Cerebellar cortex (tissue), 1 donor: ENCODE data around the gene CDK4.
"Not testable (repeated sequence)": the region's sequence is repeated elsewhere in the genome, so short reads cannot be mapped to it uniquely, and the experiment has no call there.

ENCODE experiments used
- DNase-seq: peaks from one replicate; pipeline ENCODE4 v3.0.0-alpha.2; 2015; ENCODE audit warnings: low spot score

The CDK4 gene

DNA sequence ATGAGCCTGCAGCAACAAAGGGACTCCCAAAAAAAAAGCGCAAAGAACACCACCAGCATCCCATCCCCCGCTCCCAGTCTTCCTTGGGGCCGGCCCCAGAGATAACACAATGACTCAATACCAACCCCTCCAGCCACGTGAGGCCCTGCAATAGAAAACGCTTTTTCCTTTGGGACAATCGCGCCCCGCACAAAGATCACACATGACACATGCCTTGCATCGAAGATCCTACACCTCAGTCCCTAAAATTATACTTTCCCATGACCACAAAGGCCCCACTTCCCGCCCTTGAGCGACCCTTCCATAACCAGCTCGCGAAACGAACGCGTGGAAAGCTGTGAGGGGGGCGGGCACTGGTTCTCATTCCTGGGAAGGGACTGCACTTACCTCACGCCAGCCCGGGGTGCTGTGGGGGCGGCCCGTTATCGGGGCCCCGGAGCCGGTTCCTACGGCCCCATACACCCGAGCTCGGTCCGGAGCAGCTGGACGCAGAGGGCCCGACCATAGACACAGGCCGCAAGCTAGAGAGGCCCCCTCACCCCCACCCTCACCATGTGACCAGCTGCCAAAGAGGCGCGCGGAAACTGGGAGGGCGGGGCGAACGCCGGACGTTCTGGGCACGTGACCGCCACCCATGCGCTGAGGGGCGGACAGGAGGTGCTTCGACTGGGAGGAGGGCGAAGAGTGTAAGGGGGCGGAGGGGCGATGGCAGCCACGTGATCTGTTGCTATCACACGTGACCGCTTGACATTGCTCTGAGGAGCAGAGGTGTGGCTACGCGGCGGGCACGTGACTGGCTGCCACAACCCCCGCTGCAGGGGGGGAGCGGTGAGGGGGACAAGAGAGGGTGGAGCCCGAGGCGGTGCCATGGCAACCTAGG is at the start of gene CDK4:
CDK4 (minus strand) TSS at position 523 of the 880 bp plus-strand sequence. CDS start 593 bp downstream, outside the sequence.
- DNase-seq, result peak; percentile 100

DNA sequence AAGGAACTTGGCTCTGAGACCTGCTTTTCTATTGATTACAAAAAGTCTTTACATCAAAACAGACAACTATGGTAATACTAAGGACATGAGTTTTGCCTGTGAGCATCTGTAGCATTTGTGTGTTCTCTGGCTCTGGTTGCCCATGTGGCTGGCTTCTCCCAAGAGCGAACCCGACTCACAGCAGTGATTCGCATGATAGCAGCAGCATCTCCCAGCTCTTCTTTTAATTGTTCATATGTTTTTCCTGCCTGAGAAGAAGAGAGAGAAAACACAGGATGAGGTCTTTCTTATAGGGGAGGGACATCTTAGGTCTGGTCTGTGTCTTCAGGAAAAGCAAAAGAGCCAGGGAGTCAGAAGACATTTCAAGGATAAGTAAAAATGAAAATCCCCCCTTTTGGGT is 48.9 kb upstream of the CDK4 start:
- DNase-seq, result no peak

GRCh38 chr12:57797933-57798332 is 45.8 kb upstream of the CDK4 start:
- no peak for DNase-seq

GRCh38 chr12:57796996-57797395 is 44.9 kb upstream of the CDK4 start:
- no peak for DNase-seq

GRCh38 chr12:57795354-57795753 is 43.2 kb upstream of the CDK4 start:
- no peak for DNase-seq

DNA sequence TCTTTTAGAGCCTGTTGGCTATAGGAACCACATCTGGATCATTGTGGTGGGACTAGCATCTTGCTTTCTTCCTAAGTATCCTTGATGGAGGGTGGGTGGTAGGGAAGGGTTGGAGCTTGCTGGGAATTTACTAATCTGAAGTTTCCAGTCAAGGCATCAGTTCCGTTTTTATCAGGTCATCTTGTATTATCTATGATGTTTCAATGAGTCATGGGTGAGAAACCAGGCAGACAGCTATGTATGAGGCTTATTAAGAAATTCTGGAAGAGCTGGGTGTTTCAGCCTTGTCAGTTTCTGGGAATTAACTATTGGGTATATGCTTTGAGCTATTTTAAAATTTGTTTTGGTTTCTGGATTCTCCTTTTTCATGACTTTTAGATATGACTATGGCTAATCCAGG is 41.8 kb upstream of the CDK4 start:
- no peak for DNase-seq

GRCh38 chr12:57783861-57784260 is 31.8 kb upstream of the CDK4 start:
- DNase-seq, result no peak

GRCh38 chr12:57783466-57783801 is 31.3 kb upstream of the CDK4 start:
- DNase-seq, result no peak

- peak; percentile 94 for DNase-seq
These were observed 30.7 kb upstream of the CDK4 start, which contains the start of gene TSFM for GRCh38 chr12:57782608-57783465. Gene TSFM, plus strand, starts transcription at chr12:57782787. Its CDS starts 15 bp downstream, at chr12:57782802.

DNA sequence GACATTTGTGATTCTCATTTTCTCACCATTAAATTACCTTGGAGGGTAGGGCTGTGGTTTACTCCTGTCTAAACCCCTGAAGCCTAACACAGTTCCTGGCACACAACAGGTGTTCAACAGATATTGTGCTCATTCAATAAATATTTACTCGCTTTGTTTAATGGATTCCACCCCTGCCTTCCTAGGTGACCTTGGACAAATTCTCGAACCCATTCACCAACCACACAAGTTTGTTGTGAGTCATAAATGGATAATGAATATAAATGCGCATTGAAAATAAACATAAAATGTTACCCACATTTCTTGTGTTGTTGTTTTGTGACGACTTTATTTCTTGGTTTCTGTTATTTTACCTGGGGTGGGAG is 30.1 kb upstream of the CDK4 start:
- DNase-seq, result no peak

- DNase-seq, result no peak
These were observed 29.7 kb upstream of the CDK4 start for GRCh38 chr12:57781801-57782200.

GRCh38 chr12:57781244-57781643 is 29.1 kb upstream of the CDK4 start:
- no peak for DNase-seq

GRCh38 chr12:57780284-57780897 is 28.3 kb upstream of the CDK4 start:
- DNase-seq, result no peak

GRCh38 chr12:57779736-57780135 is 27.6 kb upstream of the CDK4 start:
- DNase-seq, result no peak

DNA sequence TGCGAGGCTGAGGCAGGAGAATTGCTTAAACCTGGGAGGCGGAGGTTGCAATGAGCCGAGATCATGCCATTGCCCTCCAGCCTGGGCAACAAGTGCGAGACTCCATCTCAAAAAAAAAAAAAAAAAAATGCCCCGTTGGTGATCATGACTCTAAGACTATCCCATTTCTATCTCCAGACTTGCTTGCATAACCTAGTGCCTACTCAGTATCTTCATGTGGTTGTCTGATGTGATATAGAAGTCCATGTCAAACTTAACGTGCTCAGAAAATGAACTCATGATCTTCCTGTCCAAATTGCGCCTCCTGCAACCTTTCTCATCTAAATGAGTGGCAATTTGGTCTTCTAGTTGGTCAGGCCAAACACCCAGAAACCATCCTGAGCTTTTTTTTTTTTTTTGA is 25.8 kb upstream of the CDK4 start:
- no peak for DNase-seq

DNA sequence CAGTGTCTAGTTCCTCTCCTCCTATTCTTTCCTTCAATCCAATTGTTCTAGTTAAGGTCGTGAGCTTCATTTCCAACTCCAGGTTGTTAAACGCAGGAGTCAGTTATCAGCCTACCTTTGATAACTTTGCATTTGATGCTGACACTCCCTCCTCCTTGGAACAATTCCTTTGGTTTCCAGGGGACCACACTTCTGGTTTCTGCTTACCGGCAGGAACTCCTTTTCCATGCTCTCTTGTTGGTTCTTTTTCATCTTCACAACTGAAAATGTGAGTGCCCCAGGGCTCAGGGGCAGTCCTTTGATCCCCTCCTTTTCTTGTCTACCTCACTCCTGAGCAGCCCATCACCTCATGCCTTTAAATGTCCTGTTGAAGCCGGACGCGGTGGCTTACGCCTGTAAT is 25.3 kb upstream of the CDK4 start:
- DNase-seq, result no peak

- DNase-seq, result no peak
These were observed 24.1 kb upstream of the CDK4 start for GRCh38 chr12:57776247-57776587.

GRCh38 chr12:57775563-57776246 is 23.6 kb upstream of the CDK4 start:
- DNase-seq, result no peak

DNA sequence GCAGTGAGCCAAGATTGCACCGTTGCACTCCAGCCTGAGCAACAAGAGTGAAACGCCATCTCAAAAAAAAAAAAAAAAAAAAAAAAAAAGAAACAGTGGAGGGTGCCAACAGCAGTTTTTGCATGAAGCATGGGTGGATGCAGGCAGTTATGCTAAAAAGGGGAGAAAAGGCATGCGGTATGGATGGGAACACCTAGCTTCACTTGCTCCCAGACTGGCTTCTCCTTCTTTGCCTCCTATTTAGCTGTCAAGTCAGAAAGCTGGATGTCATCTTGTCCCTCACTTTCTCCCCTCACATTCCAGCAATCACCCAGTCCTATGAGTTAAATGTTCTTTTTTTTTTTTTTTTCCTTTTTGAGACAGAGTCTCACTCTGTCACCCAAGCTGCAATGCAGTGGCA is 22.9 kb upstream of the CDK4 start:
- DNase-seq, result no peak

- DNase-seq, result not testable (repeated sequence)
These were observed 22.5 kb upstream of the CDK4 start for GRCh38 chr12:57774634-57775033.

DNA sequence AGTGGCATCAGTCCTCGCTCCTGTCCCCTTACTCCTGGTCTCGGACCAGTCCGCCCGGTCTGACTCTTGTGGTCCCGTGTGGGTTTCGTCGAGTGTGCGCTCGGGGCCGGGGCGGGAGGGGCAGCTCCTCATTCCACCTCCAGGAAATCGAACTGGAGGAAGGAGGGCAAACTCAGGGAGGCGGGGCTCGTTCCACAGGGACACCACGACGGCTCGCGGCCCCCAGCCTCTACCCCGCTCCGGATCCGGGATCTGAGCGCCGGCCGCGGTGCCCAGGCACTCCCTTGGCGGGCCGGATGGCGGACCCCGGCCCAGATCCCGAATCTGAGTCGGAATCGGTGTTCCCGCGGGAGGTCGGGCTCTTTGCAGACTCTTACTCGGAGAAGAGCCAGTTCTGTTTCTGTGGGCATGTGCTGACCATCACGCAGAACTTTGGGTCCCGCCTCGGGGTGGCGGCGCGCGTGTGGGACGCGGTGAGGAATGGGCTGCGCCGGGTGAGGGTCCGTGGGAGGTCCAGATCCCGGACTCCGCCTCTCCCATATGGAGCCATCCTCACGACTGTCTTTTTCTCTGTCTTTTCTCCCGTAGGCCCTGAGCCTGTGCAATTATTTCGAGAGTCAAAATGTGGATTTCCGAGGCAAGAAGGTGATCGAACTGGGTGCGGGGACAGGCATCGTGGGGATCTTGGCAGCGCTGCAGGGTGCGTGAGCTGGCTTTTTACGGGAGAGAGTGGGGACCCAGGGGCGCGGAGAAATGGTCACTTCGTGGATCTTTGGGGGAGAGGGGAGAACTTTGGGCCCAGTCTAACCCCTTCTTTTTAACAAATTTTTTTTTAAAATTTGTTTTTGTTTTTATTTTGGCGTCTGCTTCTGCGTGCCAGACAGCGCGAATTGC is 20.6 kb upstream of the CDK4 start, which contains the start of gene EEF1AKMT3:
EEF1AKMT3 (plus strand) TSS at position 186 of the 894 bp plus-strand sequence; CDS start at position 297, 111 bp downstream.
- DNase-seq, result no peak
